Glutamatergic neuron (in vitro differentiated cells): ENCODE data around the gene RNF2. TPM values are rescaled to one million over a fixed set of nuclear protein-coding genes. Genes with fewer than 3 reads are reported as not detected.

ENCODE experiments used
- DNase-seq: peaks from one replicate; pipeline ENCODE4 v3.0.0; 2022
- H3K27ac Mint-ChIP-seq: one replicate; pipeline ENCODE4 v1.8.0; 2020; ENCODE audit warnings: mild to moderate bottlenecking, mixed read lengths, inconsistent platforms; ENCODE audit not compliant: unreplicated experiment
- H3K27me3 Mint-ChIP-seq: one replicate; pipeline ENCODE4 v1.8.0; 2020; ENCODE audit warnings: mild to moderate bottlenecking, moderate library complexity, mixed read lengths, inconsistent platforms; ENCODE audit not compliant: unreplicated experiment
- H3K36me3 Mint-ChIP-seq: one replicate; pipeline ENCODE4 v1.8.0; 2020; ENCODE audit warnings: mild to moderate bottlenecking, mixed read lengths, inconsistent platforms; ENCODE audit not compliant: unreplicated experiment
- H3K4me1 Mint-ChIP-seq: one replicate; pipeline ENCODE4 v1.8.0; 2020; ENCODE audit warnings: mild to moderate bottlenecking, low read depth, mixed read lengths, inconsistent platforms; ENCODE audit not compliant: unreplicated experiment
- H3K4me3 Mint-ChIP-seq: one replicate; pipeline ENCODE4 v1.8.0; 2020; ENCODE audit warnings: mild to moderate bottlenecking, mixed read lengths, inconsistent platforms; ENCODE audit not compliant: unreplicated experiment
- H3K9me3 Mint-ChIP-seq: one replicate; pipeline ENCODE4 v1.8.0; 2020; ENCODE audit warnings: mild to moderate bottlenecking, moderate library complexity, mixed read lengths, inconsistent platforms; ENCODE audit not compliant: unreplicated experiment
- CTCF ChIP-seq: fragments of 200-600 bp; sonication (generic); IDR thresholded peaks from one replicate; pipeline ENCODE4 v1.5.0; 2021; ENCODE audit not compliant: partially characterized antibody, unreplicated experiment
- total RNA-seq: library from RNA; stranded (reverse); fragmentation: NEBNext Ultra II Directional; extraction: Animal tissue kit (Norgen Biotek cat#: 25700); gene quantifications from one replicate; pipeline ENCODE4 v1.2.1, GENCODE V29; 2021; ENCODE audit not compliant: unreplicated experiment

RNF2 gene
- total RNA-seq, 1 donor from 2014 or later = 33.8 TPM

GRCh38 chr1:185033686-185034085 lies 11.7 kb upstream of the RNF2 start:
- DNase-seq = no peak
- no peak for TF ChIP-seq CTCF
- H3K9me3 Mint-ChIP-seq = peaks cover 3% of the 10 kb centered on the region
- H3K36me3 Mint-ChIP-seq = no peaks in the 10 kb centered on the region
- no peaks in the 10 kb centered on the region for H3K27me3 Mint-ChIP-seq
- H3K4me1 Mint-ChIP-seq = no peaks in the 10 kb centered on the region
- H3K4me3 Mint-ChIP-seq = no peak overlapping the region
- H3K27ac Mint-ChIP-seq = no peak overlapping the region

- H3K4me3 Mint-ChIP-seq = no peak overlapping the region
- H3K9me3 Mint-ChIP-seq = peaks cover 1% of the 10 kb centered on the region
- no peaks in the 10 kb centered on the region for H3K4me1 Mint-ChIP-seq
- TF ChIP-seq CTCF = no peak
- H3K27me3 Mint-ChIP-seq = no peaks in the 10 kb centered on the region
- no peaks in the 10 kb centered on the region for H3K36me3 Mint-ChIP-seq
- no peak overlapping the region for H3K27ac Mint-ChIP-seq
- DNase-seq = no peak
Observed at GRCh38 chr1:185035258-185035657, 10.1 kb upstream of the RNF2 start.

- DNase-seq = no peak
- TF ChIP-seq CTCF = no peak
- no peaks in the 10 kb centered on the region for H3K36me3 Mint-ChIP-seq
- H3K4me1 Mint-ChIP-seq = no peaks in the 10 kb centered on the region
- no peak overlapping the region for H3K27ac Mint-ChIP-seq
- no peak overlapping the region for H3K4me3 Mint-ChIP-seq
- H3K27me3 Mint-ChIP-seq = no peaks in the 10 kb centered on the region
- peaks cover 1% of the 10 kb centered on the region for H3K9me3 Mint-ChIP-seq
Observed at GRCh38 chr1:185038813-185039376, 6.5 kb upstream of the RNF2 start.

GRCh38 chr1:185039726-185040407 lies 5.5 kb upstream of the RNF2 start:
- no peaks in the 10 kb centered on the region for H3K36me3 Mint-ChIP-seq
- no peak for TF ChIP-seq CTCF
- H3K9me3 Mint-ChIP-seq = peaks cover 5% of the 10 kb centered on the region
- no peak overlapping the region for H3K4me3 Mint-ChIP-seq
- no peak overlapping the region for H3K27ac Mint-ChIP-seq
- peaks cover 2% of the 10 kb centered on the region for H3K4me1 Mint-ChIP-seq
- DNase-seq = no peak
- H3K27me3 Mint-ChIP-seq = peaks cover 4% of the 10 kb centered on the region

GRCh38 chr1:185040408-185040735 lies 5.0 kb upstream of the RNF2 start:
- H3K9me3 Mint-ChIP-seq = peaks cover 5% of the 10 kb centered on the region
- no peaks in the 10 kb centered on the region for H3K36me3 Mint-ChIP-seq
- no peak overlapping the region for H3K27ac Mint-ChIP-seq
- H3K4me3 Mint-ChIP-seq = no peak overlapping the region
- DNase-seq = no peak
- TF ChIP-seq CTCF = no peak
- peaks cover 5% of the 10 kb centered on the region for H3K27me3 Mint-ChIP-seq
- peaks cover 3% of the 10 kb centered on the region for H3K4me1 Mint-ChIP-seq
